GM18951 (cell line): Measurements from ENCODE around the gene PLEKHG7.

Experiments used
- POLR2A ChIP-seq: IDR thresholded peaks from 4 replicates; pipeline ENCODE4 v1.6.1; 2011; ENCODE audit warnings: mild to moderate bottlenecking; ENCODE audit not compliant: insufficient read length, insufficient read depth; ENCODE audit errors: extremely low read depth
- in situ Hi-C: fragments of 300-500 bp; cut with MboI; formaldehyde crosslinking; loops from one replicate; pipeline ENCODE4 v1.12.0; 2022; ENCODE audit warnings: low sequenced_read_pairs, mixed read lengths, inconsistent platforms; ENCODE audit not compliant: unreplicated experiment

The PLEKHG7 gene

GRCh38 chr12:92695056-92695455, 7.7 kb upstream of the PLEKHG7 start:
- TF ChIP-seq POLR2A, result no peak
- in situ Hi-C loops, result no loop called here

- no peak for TF ChIP-seq POLR2A
- in situ Hi-C loops, result no loop called here
Measured at GRCh38 chr12:92695577-92695976, 7.2 kb upstream of the PLEKHG7 start.

GRCh38 chr12:92696216-92696615, 6.6 kb upstream of the PLEKHG7 start:
- in situ Hi-C loops, result no loop called here
- TF ChIP-seq POLR2A, result no peak

- in situ Hi-C loops, result no loop called here
Measured at GRCh38 chr12:92698474-92698873, 4.3 kb upstream of the PLEKHG7 start.

GRCh38 chr12:92701441-92701840, 1.3 kb upstream of the PLEKHG7 start:
- in situ Hi-C loops, result no loop called here
- no peak for TF ChIP-seq POLR2A

More at GRCh38 chr12:92698474-92698873, 4.3 kb upstream of the PLEKHG7 start:
- TF ChIP-seq POLR2A, result no peak

GRCh38 chr12:92703786-92704185, 997 bp downstream of the PLEKHG7 start:
- TF ChIP-seq POLR2A, result no peak
- in situ Hi-C loops, result no loop called here

- in situ Hi-C loops, result no loop called here
- no peak for TF ChIP-seq POLR2A
Measured at GRCh38 chr12:92706594-92706993, 3.8 kb downstream of the PLEKHG7 start.

- in situ Hi-C loops, result no loop called here
- no peak for TF ChIP-seq POLR2A
Measured at GRCh38 chr12:92707926-92708325, 5.1 kb downstream of the PLEKHG7 start.

- no peak for TF ChIP-seq POLR2A
- in situ Hi-C loops, result no loop called here
Measured at GRCh38 chr12:92715625-92716024, 12.8 kb downstream of the PLEKHG7 start.

GRCh38 chr12:92717202-92717601, 14.4 kb downstream of the PLEKHG7 start:
- in situ Hi-C loops, result no loop called here

GRCh38 chr12:92718483-92718990, 15.7 kb downstream of the PLEKHG7 start:
- no peak for TF ChIP-seq POLR2A
- in situ Hi-C loops, result no loop called here

More at GRCh38 chr12:92717202-92717601, 14.4 kb downstream of the PLEKHG7 start:
- TF ChIP-seq POLR2A, result no peak

- no peak for TF ChIP-seq POLR2A
Measured at GRCh38 chr12:92719674-92720073, 16.9 kb downstream of the PLEKHG7 start.

GRCh38 chr12:92721130-92721529, 18.3 kb downstream of the PLEKHG7 start:
- in situ Hi-C loops, result no loop called here
- TF ChIP-seq POLR2A, result no peak

More at GRCh38 chr12:92719674-92720073, 16.9 kb downstream of the PLEKHG7 start:
- in situ Hi-C loops, result no loop called here

GRCh38 chr12:92721656-92722055, 18.9 kb downstream of the PLEKHG7 start:
- no peak for TF ChIP-seq POLR2A
- in situ Hi-C loops, result no loop called here

- in situ Hi-C loops, result no loop called here
Measured at GRCh38 chr12:92722897-92723296, 20.1 kb downstream of the PLEKHG7 start.

More at GRCh38 chr12:92722897-92723296, 20.1 kb downstream of the PLEKHG7 start:
- TF ChIP-seq POLR2A, result no peak
